Right atrium auricular region (tissue), 2 donors: ENCODE results near the gene STBD1. TPM values are rescaled to one million over a fixed set of nuclear protein-coding genes. Genes with fewer than 3 reads are reported as not detected.
"Not testable (repeated sequence)": the region's sequence is repeated elsewhere in the genome, so short reads cannot be mapped to it uniquely, and the experiment has no call there.

Experiments used
- DNase-seq: peaks from one replicate; pipeline ENCODE4 v3.0.0-alpha.2; 2019; ENCODE audit warnings: low spot score
- H3K27ac ChIP-seq, 2 donors: fragments of 200-600 bp; sonication (generic); 1 replicate in 1 of 2; 2 replicates in 1 of 2; pipeline ENCODE4 v1.5.1; 2016 to 2019
- H3K27me3 ChIP-seq, 2 donors: fragments of 200-600 bp; sonication (generic); one replicate each; pipeline versions ENCODE4 v1.5.1 to v1.6.0; 2017 to 2019
- H3K36me3 ChIP-seq: fragments of 200-600 bp; sonication (generic); one replicate; pipeline ENCODE4 v1.5.1; 2016
- H3K4me1 ChIP-seq, 2 donors: fragments of 200-600 bp; sonication (generic); one replicate each; pipeline versions ENCODE4 v1.5.1 to v1.6.0; 2017 to 2019
- H3K4me3 ChIP-seq, 2 donors: fragments of 200-600 bp; sonication (generic); 1 replicate in 1 of 2; 2 replicates in 1 of 2; pipeline ENCODE4 v1.5.1; 2017 to 2019; ENCODE audit warnings: mild to moderate bottlenecking in 1 of 2, moderate library complexity in 1 of 2
- H3K9me3 ChIP-seq, 2 donors: fragments of 200-600 bp; sonication (generic); one replicate each; pipeline ENCODE4 v1.5.1; 2019
- CTCF ChIP-seq, 2 donors: fragments of 200-600 bp; sonication (generic); IDR thresholded peaks; one replicate each; pipeline ENCODE4 v1.5.1; 2019; ENCODE audit warnings: antibody characterized with exemption in 2 of 2
- total RNA-seq, 2 donors: library from RNA; depleted of rRNA; stranded (reverse); fragments of >200 nt; gene quantifications; one replicate each; pipeline ENCODE4 v1.1.0, GENCODE V29; 2016

The STBD1 gene
- total RNA-seq, 2 donors from 2014 or later = 25.3 to 28.4 TPM

- Histone ChIP-seq H3K27ac (no peak overlapping the region), H3K27me3 (no peaks in the 10 kb centered on the region), H3K36me3 (no peaks in the 10 kb centered on the region), H3K9me3 (peaks cover 0 to 10% of the 10 kb centered on the region in 2 donors), H3K4me3 (no peak overlapping the region), H3K4me1 (no peaks in the 10 kb centered on the region)
- TF ChIP-seq CTCF (IDR thresholded peaks at IDR 0.05) = no peak
- no peak for DNase-seq
These were observed 48.3 kb downstream of the STBD1 start for GRCh38 chr4:76354517-76355473.

- Histone ChIP-seq H3K9me3 (peaks cover 0 to 10% of the 10 kb centered on the region in 2 donors), H3K4me1 (no peaks in the 10 kb centered on the region), H3K36me3 (no peaks in the 10 kb centered on the region), H3K27me3 (no peaks in the 10 kb centered on the region), H3K4me3 (no peak overlapping the region), H3K27ac (no peak overlapping the region)
- DNase-seq = no peak
- TF ChIP-seq CTCF (IDR thresholded peaks at IDR 0.05) = no peak
These were observed 51.4 kb downstream of the STBD1 start for GRCh38 chr4:76357981-76358380.

- H3K4me1 ChIP-seq, H3K36me3 ChIP-seq, H3K27me3 ChIP-seq, H3K27ac ChIP-seq, H3K4me3 ChIP-seq, DNase-seq: not testable (repeated sequence)
- peaks cover 0 to 10% of the 10 kb centered on the region in 2 donors for H3K9me3 ChIP-seq
These were observed 53.4 kb downstream of the STBD1 start for GRCh38 chr4:76359881-76360466.

Other genes with a start within 250 kb of the STBD1 start
- gene ART3, start 232.0 kb upstream of the STBD1 start, total RNA-seq = 100 to 1,000 TPM in 1 of 2 donors, 10 to 100 TPM in 1; 75.6 to 139 TPM
- gene NUP54, start 158.3 kb upstream of the STBD1 start, total RNA-seq = 10 to 100 TPM; 13.7 to 14.9 TPM
- gene SCARB2, start 92.9 kb upstream of the STBD1 start, total RNA-seq = 100 to 1,000 TPM in 1 of 2 donors, 10 to 100 TPM in 1; 86.4 to 103 TPM
- gene FAM47E, start 55.0 kb upstream of the STBD1 start, total RNA-seq = 1 to 10 TPM; 1.0 to 2.2 TPM
- gene CCDC158, start 114.4 kb downstream of the STBD1 start, total RNA-seq = under 1 TPM; 0.19 to 0.79 TPM
- gene SHROOM3, start 128.5 kb downstream of the STBD1 start, total RNA-seq = 10 to 100 TPM; 30.6 to 30.9 TPM